HL-60 (cell line): Measurements from ENCODE around the gene KLHL36.

Source experiments
- DNase-seq, 2 experiments: peaks; one replicate each; pipeline ENCODE4 v3.0.0-alpha.2; 2010 to 2020; ENCODE audit warnings: low read depth in 1 of 2, low spot score in 1 of 2
- H3K27ac ChIP-seq: fragments of 250-450 bp; sonication (Bioruptor Pico); replicated peaks from 2 replicates; pipeline ENCODE4 v1.5.1; 2020; ENCODE audit warnings: mild to moderate bottlenecking, moderate library complexity
- H3K27me3 ChIP-seq: fragments of 250-450 bp; sonication (Bioruptor Pico); 2 replicates; pipeline ENCODE4 v1.5.1; 2021; ENCODE audit warnings: mild to moderate bottlenecking, moderate library complexity; ENCODE audit not compliant: insufficient read depth, poor library complexity, severe bottlenecking
- H3K4me3 ChIP-seq: replicated peaks from 2 replicates; pipeline ENCODE4 v1.5.1; 2011; ENCODE audit warnings: mild to moderate bottlenecking, control low read depth, low read length; ENCODE audit not compliant: insufficient read depth
- CTCF ChIP-seq: IDR thresholded peaks from one replicate; pipeline ENCODE4 v1.5.1; 2011; ENCODE audit warnings: low read length, control low read depth, inconsistent platforms; ENCODE audit not compliant: insufficient read depth
- GABPA ChIP-seq: IDR thresholded peaks from 2 replicates; pipeline ENCODE4 v1.6.1; 2012; ENCODE audit warnings: low read depth
- POLR2AphosphoS5 ChIP-seq: IDR thresholded peaks from 2 replicates; pipeline ENCODE4 v1.6.1; 2012; ENCODE audit warnings: low read depth
- REST ChIP-seq: IDR thresholded peaks from 2 replicates; pipeline ENCODE4 v1.6.1; 2012; ENCODE audit warnings: low read depth; ENCODE audit not compliant: insufficient replicate concordance
- SPI1 ChIP-seq: IDR thresholded peaks from 2 replicates; pipeline ENCODE4 v1.6.1; 2012; ENCODE audit warnings: low read depth, mild to moderate bottlenecking, borderline replicate concordance

The KLHL36 gene

GRCh38 chr16:84649511-84649861, 1.2 kb downstream of the KLHL36 start:
- no peak for DNase-seq
- no peaks in the 10 kb centered on the region for H3K27me3 ChIP-seq
- H3K4me3 ChIP-seq, result no peak overlapping the region
- no peak overlapping the region for H3K27ac ChIP-seq
- TF ChIP-seq GABPA, result no peak

DNA sequence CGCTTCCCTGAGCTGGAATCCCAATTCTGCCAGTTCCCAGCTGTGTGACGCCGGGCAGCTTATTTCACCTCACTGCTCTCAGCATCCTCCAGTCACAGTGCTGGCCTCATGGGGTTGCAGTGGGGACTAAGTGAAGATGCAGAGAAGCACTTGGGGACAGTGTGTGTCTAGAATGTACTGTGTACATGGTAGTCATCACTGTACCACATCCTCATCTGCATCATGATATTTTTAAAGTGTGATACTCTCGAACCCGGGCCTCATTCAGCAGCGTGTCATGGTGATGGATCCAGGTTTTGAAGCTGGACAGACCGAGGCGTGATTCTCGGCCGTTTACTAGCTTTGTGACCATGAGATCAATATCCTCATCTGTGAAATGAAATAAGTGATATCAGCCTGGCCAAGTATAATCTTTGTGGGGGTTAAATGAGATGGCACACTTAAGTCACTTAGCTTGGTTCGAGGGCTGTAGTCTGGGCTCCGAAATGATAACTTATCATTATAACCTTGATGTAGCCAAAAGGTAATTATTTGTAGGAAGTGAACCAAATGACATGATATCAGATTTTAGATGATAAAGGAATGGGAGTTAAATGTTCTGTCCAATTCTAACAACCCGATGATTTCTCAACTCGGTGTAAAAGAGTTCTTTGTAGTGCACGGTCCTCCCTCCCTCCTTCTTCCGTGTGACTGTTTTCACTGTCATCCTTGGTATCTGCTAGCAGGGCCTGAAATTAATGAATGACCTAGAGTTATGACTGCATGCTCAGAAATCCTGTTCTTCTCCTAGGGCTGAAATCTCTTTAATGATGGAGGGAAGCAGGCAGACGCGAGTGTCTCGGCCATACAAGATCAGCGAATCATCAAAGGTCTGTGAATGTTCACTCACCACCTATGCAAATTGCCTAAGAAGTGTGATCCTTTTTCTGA, 2.0 kb downstream of the KLHL36 start:
- Histone ChIP-seq H3K4me3 (no peak overlapping the region), H3K27ac (no peak overlapping the region), H3K27me3 (no peaks in the 10 kb centered on the region)
- TF ChIP-seq CTCF (no peak), SPI1 (no peak), GABPA (no peak), POLR2AphosphoS5 (no peak), REST (no peak)
- DNase-seq, result no peak

DNA sequence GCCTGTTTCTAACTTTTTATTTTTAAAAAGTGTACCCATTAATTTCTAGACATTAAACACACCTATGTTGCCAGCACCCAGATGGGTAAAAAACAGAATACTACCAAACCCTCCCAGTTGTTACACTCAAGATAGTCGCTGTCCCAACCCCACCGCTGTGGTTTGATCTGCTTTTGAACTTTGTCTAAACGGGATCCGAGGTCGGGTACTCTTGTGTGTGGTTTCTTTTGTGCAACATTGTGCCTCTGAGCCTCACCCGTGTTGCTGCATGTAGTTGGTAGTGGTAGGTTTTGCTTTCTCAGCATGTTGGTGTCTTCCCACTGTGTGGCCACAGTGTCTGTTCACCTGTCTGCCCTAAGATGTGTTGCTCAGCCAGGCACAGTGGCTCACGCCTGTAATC, 4.3 kb downstream of the KLHL36 start:
- H3K27ac ChIP-seq, result no peak overlapping the region
- DNase-seq, result peak in 1 of 2 experiments; percentile 18
- TF ChIP-seq CTCF, result no peak
- TF ChIP-seq POLR2AphosphoS5, result no peak
- TF ChIP-seq SPI1, result no peak
- TF ChIP-seq REST, result no peak
- no peak for TF ChIP-seq GABPA

DNA sequence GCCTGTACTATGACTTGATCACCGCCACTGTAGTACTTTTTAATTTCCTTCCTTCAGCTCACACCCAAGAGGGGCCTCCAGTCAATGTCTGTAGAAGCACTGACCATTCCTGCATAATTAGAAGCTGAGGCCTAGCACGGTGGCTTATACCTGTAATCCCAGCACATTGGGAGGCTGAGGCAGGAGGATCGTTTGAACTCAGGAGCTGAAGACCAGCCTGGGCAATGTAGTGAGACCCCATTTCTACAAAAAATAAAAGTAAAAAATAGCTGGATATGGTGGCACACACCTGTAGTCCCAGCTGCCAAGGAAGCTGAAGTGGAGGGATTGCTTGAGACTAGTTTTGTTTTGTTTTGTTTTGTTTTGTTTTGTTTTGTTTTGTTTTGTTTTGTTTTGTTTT, 5.9 kb downstream of the KLHL36 start:
- no peaks in the 10 kb centered on the region for H3K27me3 ChIP-seq
- TF ChIP-seq GABPA, result no peak
- no peak for TF ChIP-seq SPI1
- TF ChIP-seq CTCF, result no peak
- TF ChIP-seq REST, result no peak
- TF ChIP-seq POLR2AphosphoS5, result no peak
- H3K27ac ChIP-seq, result no peak overlapping the region
- DNase-seq, result no peak
- no peak overlapping the region for H3K4me3 ChIP-seq

More for the DNA sequence above, 4.3 kb downstream of the KLHL36 start:
- H3K27me3 ChIP-seq, result no peaks in the 10 kb centered on the region
- H3K4me3 ChIP-seq, result no peak overlapping the region
